ENCODE results near the gene MRPL44.
A peak's percentile ranks its signal among the peaks of the same experiment; 100 is the strongest.

- TF ChIP-seq CTCF (conservative IDR thresholded peaks at IDR 0.05; ENCODE audit: low read depth, low read length) (peak; percentile 80), EZH2phosphoT487 (IDR thresholded peaks at IDR 0.05; ENCODE audit: borderline replicate concordance, low read length) (no peak)
Observed at GRCh38 chr2:223989206-223989855, 32.1 kb downstream of the MRPL44 start.
